C4-2B (cell line): ENCODE data around the gene MS4A6A.
"Not testable (repeated sequence)": the region's sequence is repeated elsewhere in the genome, so short reads cannot be mapped to it uniquely, and the experiment has no call there.

ENCODE experiments used
- H3K27ac ChIP-seq: fragments of 450-650 bp; 2 replicates; pipeline ENCODE4 v1.5.1; 2017
- ZFX ChIP-seq: fragments of 450-650 bp; IDR thresholded peaks from 2 replicates; pipeline ENCODE4 v1.6.1; 2017
- TF ChIP-seq, protein P1 (sequence below): fragments of 450-650 bp; conservative IDR thresholded peaks from 2 replicates; pipeline ENCODE4 v1.5.1; 2017; ENCODE audit warnings: mild to moderate bottlenecking

Gene MS4A6A

DNA sequence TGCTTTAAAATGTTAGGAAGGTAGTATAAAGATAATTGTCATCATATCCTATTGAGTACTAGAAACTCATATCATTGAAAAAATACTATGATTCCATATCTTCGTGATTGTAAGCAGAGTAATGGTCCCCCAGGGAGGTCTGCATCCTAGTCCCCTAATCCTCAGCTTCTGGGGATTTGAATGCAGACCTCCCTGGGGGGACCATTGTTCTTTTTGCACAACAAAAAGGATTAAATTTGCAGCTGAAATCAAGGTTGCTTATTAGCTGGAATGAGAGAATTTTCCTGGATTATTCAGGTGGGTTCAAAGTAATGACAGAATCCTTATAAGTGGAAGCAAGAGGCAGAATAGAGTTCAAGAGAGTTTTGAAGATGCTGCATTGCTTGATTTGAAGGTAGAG is 26.1 kb upstream of the MS4A6A start:
- TF ChIP-seq, protein P1, sequence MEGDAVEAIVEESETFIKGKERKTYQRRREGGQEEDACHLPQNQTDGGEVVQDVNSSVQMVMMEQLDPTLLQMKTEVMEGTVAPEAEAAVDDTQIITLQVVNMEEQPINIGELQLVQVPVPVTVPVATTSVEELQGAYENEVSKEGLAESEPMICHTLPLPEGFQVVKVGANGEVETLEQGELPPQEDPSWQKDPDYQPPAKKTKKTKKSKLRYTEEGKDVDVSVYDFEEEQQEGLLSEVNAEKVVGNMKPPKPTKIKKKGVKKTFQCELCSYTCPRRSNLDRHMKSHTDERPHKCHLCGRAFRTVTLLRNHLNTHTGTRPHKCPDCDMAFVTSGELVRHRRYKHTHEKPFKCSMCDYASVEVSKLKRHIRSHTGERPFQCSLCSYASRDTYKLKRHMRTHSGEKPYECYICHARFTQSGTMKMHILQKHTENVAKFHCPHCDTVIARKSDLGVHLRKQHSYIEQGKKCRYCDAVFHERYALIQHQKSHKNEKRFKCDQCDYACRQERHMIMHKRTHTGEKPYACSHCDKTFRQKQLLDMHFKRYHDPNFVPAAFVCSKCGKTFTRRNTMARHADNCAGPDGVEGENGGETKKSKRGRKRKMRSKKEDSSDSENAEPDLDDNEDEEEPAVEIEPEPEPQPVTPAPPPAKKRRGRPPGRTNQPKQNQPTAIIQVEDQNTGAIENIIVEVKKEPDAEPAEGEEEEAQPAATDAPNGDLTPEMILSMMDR = no peak
- no peak for TF ChIP-seq ZFX
- H3K27ac ChIP-seq = no peak overlapping the region

DNA sequence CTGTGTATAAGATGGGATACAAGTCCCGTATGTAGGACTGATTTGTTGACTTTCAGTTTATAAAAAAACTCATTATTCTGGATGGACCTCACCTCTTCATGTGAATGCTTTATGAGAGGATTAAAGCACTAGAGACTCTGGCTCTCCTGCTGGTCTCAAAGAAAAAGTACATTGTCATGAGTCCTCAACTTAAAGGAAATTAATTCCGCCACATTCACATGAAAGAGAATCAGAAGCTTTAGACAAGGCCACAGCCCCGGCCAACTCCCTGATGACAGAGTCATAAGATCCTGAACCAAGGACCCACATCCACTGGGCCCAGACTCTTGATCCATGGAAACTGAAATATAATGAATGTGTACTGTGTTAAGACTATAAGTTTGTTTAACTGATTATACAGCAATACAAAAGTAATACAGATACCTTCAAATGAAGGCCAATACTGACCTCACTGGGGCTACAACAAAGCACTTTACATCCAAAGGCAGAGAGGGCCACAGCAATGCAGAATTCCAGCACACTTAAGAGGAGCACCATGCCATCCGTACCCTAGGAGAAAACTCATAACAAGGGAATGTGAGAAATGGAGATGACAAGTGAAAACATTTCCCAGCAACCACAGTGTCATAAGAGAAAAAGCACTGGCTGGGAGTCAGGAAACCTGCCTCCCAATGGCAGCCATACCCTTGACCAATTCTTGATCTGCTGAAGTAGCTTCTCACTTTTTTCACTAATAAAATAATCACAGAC is 25.4 kb upstream of the MS4A6A start:
- no peak for TF ChIP-seq ZFX
- TF ChIP-seq, protein P1 = no peak

DNA sequence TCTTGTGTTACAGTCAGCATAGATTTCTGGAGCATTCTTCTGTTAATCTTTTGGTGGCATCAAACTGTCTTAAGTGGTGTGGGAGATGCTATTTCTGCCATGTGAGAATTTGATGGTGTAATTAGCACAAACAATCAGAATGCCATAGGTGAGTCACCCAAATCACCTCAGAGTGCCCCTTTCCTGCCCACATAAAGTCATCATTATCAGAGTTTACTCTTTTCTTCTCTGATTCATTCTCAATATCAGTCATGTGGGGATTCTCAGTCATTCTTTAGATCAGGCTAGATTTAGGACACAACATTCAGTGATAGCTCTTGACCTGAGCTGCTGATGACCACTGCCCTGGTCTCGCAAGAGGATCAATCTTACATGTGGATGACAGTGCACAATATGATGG is 23.7 kb upstream of the MS4A6A start:
- TF ChIP-seq, protein P1 = no peak
- no peak for TF ChIP-seq ZFX
- no peak overlapping the region for H3K27ac ChIP-seq

More for the DNA sequence above, 25.4 kb upstream of the MS4A6A start:
- no peak overlapping the region for H3K27ac ChIP-seq

DNA sequence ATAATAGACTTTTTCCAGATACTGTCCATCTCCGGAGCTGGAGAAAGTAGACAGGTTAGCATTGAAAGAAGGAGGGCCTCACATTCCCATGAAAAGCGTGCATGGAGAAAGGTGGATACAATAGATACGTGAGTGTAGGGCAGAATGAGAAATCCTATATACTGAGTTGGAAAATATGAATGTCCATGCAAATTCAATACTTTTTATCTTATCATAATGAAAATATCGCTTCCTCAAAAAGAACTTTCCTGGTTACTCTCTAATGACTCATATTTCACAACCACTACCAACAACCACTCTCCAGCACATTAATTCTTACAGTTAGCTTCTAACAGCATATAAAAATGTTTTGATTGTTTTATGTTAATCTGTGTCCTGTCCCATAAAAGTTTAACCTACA is 22.0 kb upstream of the MS4A6A start:
- TF ChIP-seq, protein P1 = no peak
- TF ChIP-seq ZFX = no peak
- no peak overlapping the region for H3K27ac ChIP-seq

DNA sequence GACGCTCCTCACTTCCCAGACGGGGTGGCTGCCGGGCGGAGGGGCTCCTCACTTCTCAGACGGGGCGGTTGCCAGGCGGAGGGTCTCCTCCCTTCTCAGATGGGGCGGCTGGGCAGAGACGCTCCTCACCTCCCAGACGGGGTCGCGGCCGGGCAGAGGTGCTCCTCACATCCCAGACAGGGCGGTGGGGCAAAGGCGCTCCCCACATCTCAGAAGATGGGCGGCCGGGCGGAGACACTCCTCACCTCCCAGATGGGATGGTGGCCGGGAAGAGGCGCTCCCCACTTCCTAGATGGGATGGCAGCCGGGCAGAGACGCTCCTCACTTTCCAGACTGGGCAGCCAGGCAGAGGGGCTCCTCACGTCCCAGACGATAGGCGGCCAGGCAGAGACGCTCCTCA is 18.5 kb upstream of the MS4A6A start:
- not testable (repeated sequence) for H3K27ac ChIP-seq

DNA sequence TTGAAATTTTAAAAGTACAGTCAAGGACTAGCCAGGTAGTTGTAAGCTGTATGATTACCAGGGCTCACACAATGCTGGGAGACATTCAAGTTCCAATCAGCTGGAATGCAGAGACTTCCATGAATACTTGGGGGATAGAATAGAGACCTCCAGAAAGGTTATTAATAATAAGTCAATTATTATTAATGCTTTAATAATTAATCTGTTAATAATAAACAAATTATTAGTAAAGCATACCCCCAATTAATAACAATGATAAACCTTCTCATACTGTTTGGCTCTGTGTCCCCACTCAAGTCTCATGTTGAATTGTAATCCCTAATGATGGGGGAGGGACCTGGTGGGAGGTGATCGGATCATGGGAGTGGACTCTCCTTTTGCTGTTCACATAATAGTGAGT is 14.6 kb upstream of the MS4A6A start:
- H3K27ac ChIP-seq = no peak overlapping the region
- TF ChIP-seq, protein P1 = no peak
- TF ChIP-seq ZFX = no peak

DNA sequence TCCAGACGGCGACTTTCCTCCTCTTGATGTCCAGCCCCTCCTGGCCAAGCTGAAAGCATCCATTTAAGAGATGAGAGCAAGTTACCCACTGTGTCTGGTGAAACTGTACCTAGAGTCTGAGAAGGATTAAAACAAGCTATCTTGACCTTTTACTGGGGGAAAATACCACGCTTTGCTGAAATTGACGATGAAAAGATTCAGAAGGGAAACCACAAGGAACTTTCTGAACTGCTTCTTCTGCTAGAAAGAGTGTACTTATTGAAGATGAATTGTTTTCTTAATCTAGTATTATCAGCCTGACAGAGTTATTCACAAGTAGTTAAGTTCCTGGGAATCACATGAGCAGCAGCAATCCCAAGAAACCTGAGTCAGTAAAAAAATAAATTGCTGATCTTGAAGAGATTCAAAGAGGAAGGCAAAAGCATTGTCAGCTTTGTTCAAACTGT is 13.1 kb upstream of the MS4A6A start:
- no peak overlapping the region for H3K27ac ChIP-seq
- TF ChIP-seq, protein P1 = no peak
- TF ChIP-seq ZFX = no peak

DNA sequence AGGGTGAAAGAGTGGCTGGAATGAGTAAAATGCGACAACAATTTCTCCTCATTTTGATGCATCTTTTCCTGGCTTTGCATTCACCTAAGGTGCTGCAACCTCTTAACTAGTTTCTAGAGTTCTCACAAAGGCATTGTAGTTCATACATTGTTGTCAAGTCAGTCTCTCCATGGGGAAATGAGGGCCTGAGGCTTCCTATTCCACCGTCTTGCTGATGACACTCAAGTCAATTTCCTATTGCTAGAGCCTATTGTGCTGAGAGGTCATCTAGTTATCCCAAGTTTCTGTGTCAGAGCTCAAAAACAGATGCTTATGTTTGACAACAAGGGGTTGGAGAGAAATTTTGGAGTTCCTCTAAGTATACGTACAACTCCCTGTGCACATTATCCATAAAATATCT is 11.6 kb upstream of the MS4A6A start:
- TF ChIP-seq ZFX = no peak
- TF ChIP-seq, protein P1 = no peak
- H3K27ac ChIP-seq = no peak overlapping the region
